Activated B cell treated with CpG ODN at 0.5 μM for 24 hours (primary cell): ENCODE data around the gene SLC35A2. TPM values are rescaled to one million over a fixed set of nuclear protein-coding genes. Genes with fewer than 3 reads are reported as not detected.

Experiments
- ATAC-seq: fragments of 200-7000 bp; cut with Tn5 transposase; one replicate; pipeline ENCODE4 v1.10.0; 2021; ENCODE audit warnings: low read depth, mild to moderate bottlenecking, moderate library complexity
- CTCF ChIA-PET: fragments of 350-600 bp; sonication (Branson Sonifier 250); formaldehyde crosslinking; loops from one replicate; lab custom pipeline; 2021; ENCODE audit warnings: antibody characterized with exemption; lab: Charles Lee
- POLR2A ChIA-PET: fragments of 350-600 bp; sonication (Branson Sonifier 250); formaldehyde crosslinking; loops from one replicate; lab custom pipeline; 2021; ENCODE audit warnings: antibody characterized with exemption; lab: Charles Lee
- DNase-seq: peaks from one replicate; pipeline ENCODE4 v3.0.0; 2022
- H3K27ac Mint-ChIP-seq: one replicate; pipeline ENCODE4 v1.8.0; 2020; ENCODE audit warnings: mixed read lengths
- H3K27me3 Mint-ChIP-seq: one replicate; pipeline ENCODE4 v1.8.0; 2021; ENCODE audit warnings: mixed read lengths
- H3K36me3 Mint-ChIP-seq: one replicate; pipeline ENCODE4 v1.8.0; 2021; ENCODE audit warnings: low read depth, mixed read lengths
- H3K4me1 Mint-ChIP-seq: one replicate; pipeline ENCODE4 v1.8.0; 2021; ENCODE audit warnings: mixed read lengths
- H3K4me3 Mint-ChIP-seq: one replicate; pipeline ENCODE4 v1.8.0; 2020; ENCODE audit warnings: mild to moderate bottlenecking, mixed read lengths
- H3K9me3 Mint-ChIP-seq: one replicate; pipeline ENCODE4 v1.8.0; 2020; ENCODE audit warnings: mixed read lengths
- CTCF ChIP-seq: fragments of 200-600 bp; IDR thresholded peaks from one replicate; pipeline ENCODE4 v1.8.0; 2022; ENCODE audit warnings: antibody characterized with exemption, mild to moderate bottlenecking
- intact Hi-C: fragments of 100-400 bp; cut with micrococcal nuclease; formaldehyde crosslinking; loops from one replicate; pipeline ENCODE4 v1.15.1; 2024
- total RNA-seq: library from RNA; stranded (reverse); gene quantifications from 2 replicates; pipeline ENCODE4 v1.2.3, GENCODE V29; 2022

The SLC35A2 gene
- total RNA-seq, 1 donor from 2014 or later: 17.3 TPM

GRCh38 chrX:48920718-48921104 lies 9.3 kb upstream of the SLC35A2 start:
- H3K36me3 Mint-ChIP-seq: peaks cover 65% of the 10 kb centered on the region
- H3K27ac Mint-ChIP-seq: peak overlapping the region; percentile 95
- intact Hi-C loops: no loop called here
- ATAC-seq (no peak), DNase-seq (no peak)
- H3K4me3 Mint-ChIP-seq: peak overlapping the region; percentile 97
- peaks cover 32% of the 10 kb centered on the region for H3K4me1 Mint-ChIP-seq
- CTCF ChIA-PET: interaction anchor here (1.0 to 1.9 kb wide), 2 partner anchors 17 to 19 kb away, joined by 3 to 14 read pairs; no protein-coding TSS in a partner anchor
- no peaks in the 10 kb centered on the region for H3K9me3 Mint-ChIP-seq
- TF ChIP-seq CTCF: no peak
- no peaks in the 10 kb centered on the region for H3K27me3 Mint-ChIP-seq
- POLR2A ChIA-PET: interaction anchor here (1.2 to 16.0 kb wide), 6 partner anchors 9 to 122 kb away, joined by 3 to 718 read pairs (median 13); partner anchors contain the start of genes HDAC6, OTUD5, PQBP1 and SLC35A2

GRCh38 chrX:48919947-48920717 lies 8.7 kb upstream of the SLC35A2 start:
- peaks cover 65% of the 10 kb centered on the region for H3K36me3 Mint-ChIP-seq
- intact Hi-C loops: loop anchor here (1.0 to 10.0 kb wide), 9 partner anchors 8 to 1085 kb away; partner anchors contain the start of genes GRIPAP1, HDAC6, PQBP1 and SUV39H1
- peaks cover 34% of the 10 kb centered on the region for H3K4me1 Mint-ChIP-seq
- H3K9me3 Mint-ChIP-seq: no peaks in the 10 kb centered on the region
- no peaks in the 10 kb centered on the region for H3K27me3 Mint-ChIP-seq
- peak overlapping the region; percentile 97 for H3K4me3 Mint-ChIP-seq
- H3K27ac Mint-ChIP-seq: peak overlapping the region; percentile 95
- TF ChIP-seq CTCF: no peak
- ChIA-PET CTCF (interaction anchor here (1.0 to 1.9 kb wide), 2 partner anchors 17 to 19 kb away, joined by 3 to 14 read pairs; no protein-coding TSS in a partner anchor), POLR2A (interaction anchor here (0.9 to 16.0 kb wide), 11 partner anchors 8 to 341 kb away, joined by 3 to 718 read pairs (median 8); partner anchors contain the start of genes HDAC6, OTUD5, PQBP1 and SLC35A2)
- ATAC-seq: no peak
- no peak for DNase-seq

GRCh38 chrX:48919360-48919841 lies 8.0 kb upstream of the SLC35A2 start:
- intact Hi-C loops: loop anchor here (1.0 to 10.0 kb wide), 9 partner anchors 9 to 1085 kb away; partner anchors contain the start of genes GRIPAP1, HDAC6, PQBP1 and SUV39H1
- CTCF ChIA-PET: interaction anchor here (1.9 kb wide), 1 partner anchor 18 kb away, joined by 14 read pairs; no protein-coding TSS in a partner anchor
- H3K4me1 Mint-ChIP-seq: peaks cover 39% of the 10 kb centered on the region
- DNase-seq: peak; percentile 25
- no peaks in the 10 kb centered on the region for H3K9me3 Mint-ChIP-seq
- H3K4me3 Mint-ChIP-seq: peak overlapping the region; percentile 97
- H3K27ac Mint-ChIP-seq: peak overlapping the region; percentile 95
- H3K27me3 Mint-ChIP-seq: no peaks in the 10 kb centered on the region
- POLR2A ChIA-PET: interaction anchor here (0.6 to 16.0 kb wide), 12 partner anchors 8 to 1354 kb away, joined by 3 to 718 read pairs (median 6); partner anchors contain the start of genes HDAC6, OTUD5, PQBP1 and TFE3
- peaks cover 70% of the 10 kb centered on the region for H3K36me3 Mint-ChIP-seq
- ATAC-seq: peak; percentile 18
- TF ChIP-seq CTCF: no peak

GRCh38 chrX:48918643-48919340 lies 7.3 kb upstream of the SLC35A2 start, which contains the start of gene PIM2:
Gene PIM2, minus strand, starts transcription at chrX:48919024. Its CDS starts 190 bp downstream, at chrX:48918834.
- intact Hi-C loops: loop anchor here (1.0 to 10.0 kb wide), 9 partner anchors 10 to 1084 kb away; partner anchors contain the start of genes GRIPAP1, HDAC6, PQBP1 and SUV39H1
- Mint-ChIP-seq H3K4me1 (peaks cover 42% of the 10 kb centered on the region), H3K27me3 (no peaks in the 10 kb centered on the region), H3K27ac (peak within 1 kb of the TSS; percentile 95), H3K9me3 (no peaks in the 10 kb centered on the region), H3K4me3 (peak within 1 kb of the TSS; percentile 97), H3K36me3 (peaks cover 70% of the 10 kb centered on the region)
- peak; percentile 75 for DNase-seq
- no peak for TF ChIP-seq CTCF
- ATAC-seq: peak; percentile 77
- CTCF ChIA-PET: interaction anchor here (1.9 kb wide), 1 partner anchor 19 kb away, joined by 14 read pairs; no protein-coding TSS in a partner anchor
- POLR2A ChIA-PET: interaction anchor here (0.6 to 16.0 kb wide), 10 partner anchors 8 to 1354 kb away, joined by 3 to 718 read pairs (median 10); partner anchors contain the start of genes OTUD5, PQBP1, TFE3 and TIMM17B
